Neural progenitor cell (in vitro differentiated cells): ENCODE measurements around the gene LYAR. TPM values are rescaled to one million over a fixed set of nuclear protein-coding genes. Genes with fewer than 3 reads are reported as not detected.

Source experiments
- DNase-seq: peaks from one replicate; pipeline ENCODE4 v3.0.0-alpha.2; 2016; ENCODE audit warnings: low spot score
- H2AFZ ChIP-seq: fragments of 200-600 bp; sonication (generic); replicated peaks from 2 replicates; pipeline ENCODE4 v1.6.1; 2016; ENCODE audit warnings: antibody characterized with exemption
- H3F3A ChIP-seq: fragments of 200-600 bp; sonication (generic); 2 replicates; pipeline ENCODE4 v1.6.1; 2016; ENCODE audit warnings: antibody characterized with exemption, low read depth
- H3K27ac ChIP-seq: fragments of 200-600 bp; sonication (generic); 2 replicates; pipeline ENCODE4 v1.5.1; 2016; ENCODE audit warnings: mild to moderate bottlenecking
- H3K27me3 ChIP-seq: fragments of 200-600 bp; sonication (generic); 2 replicates; pipeline ENCODE4 v1.6.1; 2016; ENCODE audit warnings: mild to moderate bottlenecking, moderate library complexity
- H3K36me3 ChIP-seq: fragments of 200-600 bp; sonication (generic); 2 replicates; pipeline ENCODE4 v1.5.1; 2016
- H3K4me1 ChIP-seq: fragments of 200-600 bp; sonication (generic); 2 replicates; pipeline ENCODE4 v1.6.1; 2016; ENCODE audit warnings: mixed run types
- H3K4me2 ChIP-seq: fragments of 200-600 bp; sonication (generic); 2 replicates; pipeline ENCODE4 v1.6.1; 2016
- H3K4me3 ChIP-seq: fragments of 200-600 bp; sonication (generic); 2 replicates; pipeline ENCODE4 v1.5.1; 2016
- H3K79me2 ChIP-seq: fragments of 200-600 bp; sonication (generic); 2 replicates; pipeline ENCODE4 v1.6.1; 2016; ENCODE audit warnings: low read depth
- H3K9ac ChIP-seq: fragments of 200-600 bp; sonication (generic); 2 replicates; pipeline ENCODE4 v1.6.1; 2016
- H3K9me3 ChIP-seq: fragments of 200-600 bp; sonication (generic); 2 replicates; pipeline ENCODE4 v1.5.1; 2016; ENCODE audit warnings: low read depth
- H4K20me1 ChIP-seq: fragments of 200-600 bp; sonication (generic); 2 replicates; pipeline ENCODE4 v1.6.1; 2016; ENCODE audit warnings: low read depth
- H3K27ac Mint-ChIP-seq: 3 replicates; pipeline ENCODE4 v1.8.0; 2021; ENCODE audit warnings: mixed read lengths
- H3K27me3 Mint-ChIP-seq: 2 replicates; pipeline ENCODE4 v1.8.0; 2022; ENCODE audit warnings: low read depth, mild to moderate bottlenecking, inconsistent platforms, moderate library complexity, mixed read lengths; ENCODE audit not compliant: insufficient read depth
- H3K36me3 Mint-ChIP-seq: 3 replicates; pipeline ENCODE4 v1.8.0; 2021; ENCODE audit warnings: mixed read lengths
- H3K4me1 Mint-ChIP-seq: 3 replicates; pipeline ENCODE4 v1.8.0; 2021; ENCODE audit warnings: mixed read lengths
- H3K4me3 Mint-ChIP-seq: 3 replicates; pipeline ENCODE4 v1.8.0; 2021; ENCODE audit warnings: mild to moderate bottlenecking, moderate library complexity, mixed read lengths
- H3K9me3 Mint-ChIP-seq: 3 replicates; pipeline ENCODE4 v1.8.0; 2020; ENCODE audit warnings: mixed read lengths
- EZH2 ChIP-seq: fragments of 200-600 bp; sonication (generic); IDR thresholded peaks from 2 replicates; pipeline ENCODE4 v1.6.1; 2017; ENCODE audit warnings: antibody characterized with exemption, mild to moderate bottlenecking, moderate library complexity
- EZH2phosphoT487 ChIP-seq: fragments of 200-600 bp; sonication (generic); IDR thresholded peaks from 2 replicates; pipeline ENCODE4 v1.6.1; 2017; ENCODE audit warnings: antibody characterized with exemption
- total RNA-seq: library from RNA; depleted of rRNA; stranded (reverse); fragments of >200 nt; gene quantifications from 2 replicates; pipeline ENCODE4 v1.2.3, GENCODE V29; 2015; ENCODE audit warnings: low replicate concordance
- TF ChIP-seq, protein P1 (sequence below): fragments of 200-600 bp; sonication (generic); IDR thresholded peaks from 2 replicates; pipeline ENCODE4 v1.5.1; 2017; ENCODE audit warnings: antibody characterized with exemption, mild to moderate bottlenecking

The LYAR gene
- total RNA-seq, 1 donor from 2014 or later, result 49.0 TPM

DNA sequence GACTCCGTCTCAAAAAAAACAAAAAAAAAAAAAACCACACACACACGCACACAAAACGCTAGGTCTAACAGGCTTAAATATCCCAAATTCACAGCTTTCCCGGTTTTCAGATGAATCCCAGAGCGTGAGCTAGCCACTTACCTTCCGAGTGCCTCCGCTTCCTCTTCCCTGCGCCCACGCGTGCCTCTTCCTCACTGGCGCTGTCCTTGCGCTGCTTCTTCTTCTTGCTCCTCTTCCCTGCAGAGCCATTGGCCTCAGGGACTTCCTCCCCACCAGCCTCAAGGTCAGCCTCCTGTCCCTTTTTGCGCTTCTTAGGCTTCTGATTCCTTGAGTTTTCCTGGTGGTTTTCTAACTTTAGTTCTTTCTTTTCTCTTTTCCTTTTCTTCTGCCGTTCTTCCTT lies 15.7 kb downstream of the LYAR start:
- H4K20me1 ChIP-seq, result no peaks in the 10 kb centered on the region
- Mint-ChIP-seq H3K27ac (no peak overlapping the region), H3K27me3 (no peaks in the 10 kb centered on the region), H3K9me3 (no peaks in the 10 kb centered on the region), H3K36me3 (peaks cover 11% of the 10 kb centered on the region), H3K4me1 (no peaks in the 10 kb centered on the region), H3K4me3 (no peak overlapping the region)
- no peak overlapping the region for H2AFZ ChIP-seq
- H3K4me3 ChIP-seq, result no peak overlapping the region
- DNase-seq, result no peak
- H3K36me3 ChIP-seq, result peaks cover 6% of the 10 kb centered on the region
- H3F3A ChIP-seq, result no peaks in the 10 kb centered on the region
- H3K9ac ChIP-seq, result no peak overlapping the region
- H3K27ac ChIP-seq, result no peak overlapping the region
- H3K9me3 ChIP-seq, result no peaks in the 10 kb centered on the region
- H3K79me2 ChIP-seq, result no peaks in the 10 kb centered on the region
- TF ChIP-seq, protein P1, sequence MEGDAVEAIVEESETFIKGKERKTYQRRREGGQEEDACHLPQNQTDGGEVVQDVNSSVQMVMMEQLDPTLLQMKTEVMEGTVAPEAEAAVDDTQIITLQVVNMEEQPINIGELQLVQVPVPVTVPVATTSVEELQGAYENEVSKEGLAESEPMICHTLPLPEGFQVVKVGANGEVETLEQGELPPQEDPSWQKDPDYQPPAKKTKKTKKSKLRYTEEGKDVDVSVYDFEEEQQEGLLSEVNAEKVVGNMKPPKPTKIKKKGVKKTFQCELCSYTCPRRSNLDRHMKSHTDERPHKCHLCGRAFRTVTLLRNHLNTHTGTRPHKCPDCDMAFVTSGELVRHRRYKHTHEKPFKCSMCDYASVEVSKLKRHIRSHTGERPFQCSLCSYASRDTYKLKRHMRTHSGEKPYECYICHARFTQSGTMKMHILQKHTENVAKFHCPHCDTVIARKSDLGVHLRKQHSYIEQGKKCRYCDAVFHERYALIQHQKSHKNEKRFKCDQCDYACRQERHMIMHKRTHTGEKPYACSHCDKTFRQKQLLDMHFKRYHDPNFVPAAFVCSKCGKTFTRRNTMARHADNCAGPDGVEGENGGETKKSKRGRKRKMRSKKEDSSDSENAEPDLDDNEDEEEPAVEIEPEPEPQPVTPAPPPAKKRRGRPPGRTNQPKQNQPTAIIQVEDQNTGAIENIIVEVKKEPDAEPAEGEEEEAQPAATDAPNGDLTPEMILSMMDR, result no peak
- no peak for TF ChIP-seq EZH2
- no peak for TF ChIP-seq EZH2phosphoT487
- no peak overlapping the region for H3K4me2 ChIP-seq
- no peaks in the 10 kb centered on the region for H3K27me3 ChIP-seq
- H3K4me1 ChIP-seq, result no peaks in the 10 kb centered on the region

DNA sequence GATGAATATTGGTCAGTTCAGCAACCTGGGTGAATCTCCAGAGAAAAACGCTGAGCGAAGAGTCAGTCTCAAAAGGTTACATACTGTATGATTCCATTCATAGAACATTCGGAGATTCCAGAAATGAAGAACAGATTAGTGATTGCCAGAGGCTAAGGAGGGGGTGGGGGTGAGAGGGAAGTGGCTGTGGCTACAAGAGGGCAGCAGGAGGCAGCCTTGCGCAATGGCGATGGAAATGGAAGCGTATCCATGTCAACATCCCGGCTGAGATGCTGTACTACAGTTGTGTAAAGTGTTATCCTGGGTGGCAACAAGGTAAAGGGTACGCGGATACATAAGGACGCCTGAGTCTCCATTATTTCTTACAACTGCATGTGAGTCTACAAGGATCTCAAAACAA lies 18.0 kb downstream of the LYAR start:
- Histone ChIP-seq H3K9me3 (no peaks in the 10 kb centered on the region), H3K79me2 (no peaks in the 10 kb centered on the region), H3K4me3 (no peak overlapping the region), H3K27me3 (no peaks in the 10 kb centered on the region), H3F3A (no peaks in the 10 kb centered on the region), H2AFZ (no peak overlapping the region), H4K20me1 (no peaks in the 10 kb centered on the region), H3K36me3 (peaks cover 5% of the 10 kb centered on the region), H3K9ac (no peak overlapping the region), H3K27ac (no peak overlapping the region), H3K4me2 (no peak overlapping the region), H3K4me1 (no peaks in the 10 kb centered on the region)
- H3K36me3 Mint-ChIP-seq, result peaks cover 7% of the 10 kb centered on the region
- H3K27ac Mint-ChIP-seq, result no peak overlapping the region
- no peaks in the 10 kb centered on the region for H3K4me1 Mint-ChIP-seq
- no peak for DNase-seq
- H3K27me3 Mint-ChIP-seq, result no peaks in the 10 kb centered on the region
- TF ChIP-seq EZH2 (no peak), EZH2phosphoT487 (no peak)
- TF ChIP-seq, protein P1, result peak; percentile 26
- H3K4me3 Mint-ChIP-seq, result no peak overlapping the region
- no peaks in the 10 kb centered on the region for H3K9me3 Mint-ChIP-seq

- Histone ChIP-seq H3K4me1 (no peaks in the 10 kb centered on the region), H3K27ac (no peak overlapping the region), H3K9me3 (no peaks in the 10 kb centered on the region), H4K20me1 (no peaks in the 10 kb centered on the region), H3K36me3 (peaks cover 5% of the 10 kb centered on the region), H3F3A (no peaks in the 10 kb centered on the region), H3K4me3 (no peak overlapping the region), H2AFZ (no peak overlapping the region), H3K4me2 (no peak overlapping the region), H3K9ac (no peak overlapping the region), H3K79me2 (no peaks in the 10 kb centered on the region), H3K27me3 (no peaks in the 10 kb centered on the region)
- H3K4me3 Mint-ChIP-seq, result no peak overlapping the region
- no peaks in the 10 kb centered on the region for H3K4me1 Mint-ChIP-seq
- DNase-seq, result no peak
- H3K36me3 Mint-ChIP-seq, result peaks cover 7% of the 10 kb centered on the region
- no peaks in the 10 kb centered on the region for H3K9me3 Mint-ChIP-seq
- TF ChIP-seq EZH2phosphoT487 (no peak), EZH2 (no peak)
- TF ChIP-seq, protein P1, result no peak
- no peak overlapping the region for H3K27ac Mint-ChIP-seq
- peaks cover 2% of the 10 kb centered on the region for H3K27me3 Mint-ChIP-seq
Observed at GRCh38 chr4:4270529-4270928, 19.4 kb downstream of the LYAR start.
